OCI-LY7 (cell line): ENCODE data around the gene STAP2. TPM values are rescaled to one million over a fixed set of nuclear protein-coding genes. Genes with fewer than 3 reads are reported as not detected.

Experiments
- BruUV-seq: library from RNA; stranded (reverse); fragments of 400-500 nt; replicated peaks from 2 replicates; lab custom pipeline; 2021; lab: Mats Ljungman, UMichigan
- CTCF ChIA-PET: fragments of 300-600 bp; sonication (Branson Sonifier 250); formaldehyde crosslinking; loops from one replicate; lab custom pipeline; 2022; ENCODE audit warnings: antibody characterized with exemption; ENCODE audit not compliant: unreplicated experiment; lab: Charles Lee
- POLR2A ChIA-PET: fragments of 300-600 bp; sonication (Branson Sonifier 250); formaldehyde crosslinking; loops from one replicate; lab custom pipeline; 2022; ENCODE audit warnings: antibody characterized with exemption; lab: Charles Lee
- DNase-seq: peaks from one replicate; pipeline ENCODE4 v3.0.0-alpha.2; 2015; ENCODE audit warnings: low spot score
- H2AFZ ChIP-seq: fragments of 200-600 bp; sonication (generic), shearing (Covaris generic); 2 replicates; pipeline ENCODE4 v1.6.1; 2014; ENCODE audit warnings: mild to moderate bottlenecking, antibody characterized with exemption, low read length, moderate library complexity
- H3K27ac ChIP-seq: fragments of 200-600 bp; sonication (generic); 2 replicates; pipeline ENCODE4 v1.5.1; 2014; ENCODE audit warnings: mixed run types, low read depth, mild to moderate bottlenecking, moderate library complexity, low read length, inconsistent platforms; ENCODE audit not compliant: poor library complexity, severe bottlenecking
- H3K36me3 ChIP-seq: fragments of 200-600 bp; sonication (generic); 2 replicates; pipeline ENCODE4 v1.6.1; 2014; ENCODE audit warnings: mild to moderate bottlenecking, antibody characterized with exemption, low read length, moderate library complexity, mixed read lengths; ENCODE audit not compliant: insufficient read depth
- H3K4me1 ChIP-seq: fragments of 200-600 bp; sonication (generic); 2 replicates; pipeline ENCODE4 v1.5.1; 2014; ENCODE audit warnings: mild to moderate bottlenecking, low read length; ENCODE audit not compliant: insufficient read depth, poor library complexity, severe bottlenecking
- H3K4me2 ChIP-seq: fragments of 200-600 bp; sonication (generic); 2 replicates; pipeline ENCODE4 v1.6.1; 2014; ENCODE audit warnings: mild to moderate bottlenecking, low read length
- H3K4me3 ChIP-seq: fragments of 200-600 bp; sonication (generic); 2 replicates; pipeline ENCODE4 v1.5.1; 2014; ENCODE audit warnings: mild to moderate bottlenecking, low read depth, low read length; ENCODE audit not compliant: poor library complexity, severe bottlenecking
- H3K79me2 ChIP-seq: fragments of 200-600 bp; sonication (generic); 2 replicates; pipeline ENCODE4 v1.6.1; 2016; ENCODE audit warnings: low read depth, mild to moderate bottlenecking, low read length, moderate library complexity, mixed read lengths; ENCODE audit not compliant: insufficient read depth
- H3K9me2 ChIP-seq: fragments of 200-600 bp; sonication (generic); 2 replicates; pipeline ENCODE4 v1.6.1; 2016; ENCODE audit warnings: mild to moderate bottlenecking, low read length, mixed read lengths; ENCODE audit not compliant: insufficient read depth
- H3K9me3 ChIP-seq: fragments of 200-600 bp; sonication (generic); 2 replicates; pipeline ENCODE4 v1.6.1; 2014; ENCODE audit warnings: mild to moderate bottlenecking, mixed run types, low read length, mixed read lengths
- H4K20me1 ChIP-seq: fragments of 200-600 bp; sonication (generic); 2 replicates; pipeline ENCODE4 v1.6.1; 2014; ENCODE audit warnings: mild to moderate bottlenecking, antibody characterized with exemption, low read length, moderate library complexity, mixed read lengths; ENCODE audit not compliant: insufficient read depth
- CTCF ChIP-seq: fragments of 200-600 bp; sonication (generic); conservative IDR thresholded peaks from 2 replicates; pipeline ENCODE4 v1.5.1; 2014; ENCODE audit warnings: mild to moderate bottlenecking, antibody characterized with exemption, low read length, moderate library complexity, mixed read lengths
- EZH2phosphoT487 ChIP-seq: fragments of 200-600 bp; sonication (generic); IDR thresholded peaks from 2 replicates; pipeline ENCODE4 v1.6.1; 2018; ENCODE audit warnings: low read depth, borderline replicate concordance, mild to moderate bottlenecking, mixed run types, antibody characterized with exemption, low read length, moderate library complexity, mixed read lengths
- intact Hi-C: fragments of 100-400 bp; cut with micrococcal nuclease; formaldehyde crosslinking; loops from one replicate; pipeline ENCODE4 v1.10.0; 2022; ENCODE audit not compliant: unreplicated experiment
- total RNA-seq, 2 experiments: library from RNA; depleted of rRNA in 1 of 2; stranded (reverse); fragments of >200 nt in 1 of 2; shearing (Covaris generic) in 1 of 2; gene quantifications; 2 replicates each; pipeline ENCODE4 v1.2.3, GENCODE V29; 2014 to 2022

Gene STAP2
- total RNA-seq, 2 experiments from 2014 or later = 1.2 to 1.3 TPM

GRCh38 chr19:4362101-4362828 is 23.6 kb upstream of the STAP2 start:
- TF ChIP-seq CTCF (no peak), EZH2phosphoT487 (no peak)
- ChIA-PET POLR2A (no interaction called here), CTCF (no interaction called here)
- H3K9me2 ChIP-seq = no peaks in the 10 kb centered on the region
- intact Hi-C loops = no loop called here
- no peaks in the 10 kb centered on the region for H3K9me3 ChIP-seq
- H4K20me1 ChIP-seq = no peaks in the 10 kb centered on the region
- H3K4me3 ChIP-seq = no peak overlapping the region
- no peaks in the 10 kb centered on the region for H3K4me1 ChIP-seq
- peaks cover 84% of the 10 kb centered on the region for H3K36me3 ChIP-seq
- no peak overlapping the region for H3K4me2 ChIP-seq
- H3K27ac ChIP-seq = no peak overlapping the region
- no peak for DNase-seq
- no TSS peak for BruUV-seq
- no peak overlapping the region for H2AFZ ChIP-seq
- no peaks in the 10 kb centered on the region for H3K79me2 ChIP-seq

- ChIA-PET CTCF (no interaction called here), POLR2A (no interaction called here)
- Histone ChIP-seq H3K27ac (no peak overlapping the region), H3K4me1 (no peaks in the 10 kb centered on the region), H3K4me3 (no peak overlapping the region), H3K9me2 (no peaks in the 10 kb centered on the region), H2AFZ (no peak overlapping the region), H3K4me2 (no peak overlapping the region), H3K79me2 (no peaks in the 10 kb centered on the region), H3K9me3 (no peaks in the 10 kb centered on the region), H4K20me1 (no peaks in the 10 kb centered on the region), H3K36me3 (peaks cover 84% of the 10 kb centered on the region)
- TF ChIP-seq EZH2phosphoT487 (no peak), CTCF (no peak)
- no peak for DNase-seq
- intact Hi-C loops = no loop called here
- no TSS peak for BruUV-seq
These were observed 22.8 kb upstream of the STAP2 start for GRCh38 chr19:4361152-4362046.
